HG03442 (cell line): ENCODE data around the gene PAQR7.

Experiments
- ATAC-seq: cut with Tn5 transposase; IDR thresholded peaks from one replicate; pipeline ENCODE4 v1.9.1; 2021; ENCODE audit warnings: mild to moderate bottlenecking, moderate library complexity; ENCODE audit not compliant: unreplicated experiment

PAQR7 gene, protein sequence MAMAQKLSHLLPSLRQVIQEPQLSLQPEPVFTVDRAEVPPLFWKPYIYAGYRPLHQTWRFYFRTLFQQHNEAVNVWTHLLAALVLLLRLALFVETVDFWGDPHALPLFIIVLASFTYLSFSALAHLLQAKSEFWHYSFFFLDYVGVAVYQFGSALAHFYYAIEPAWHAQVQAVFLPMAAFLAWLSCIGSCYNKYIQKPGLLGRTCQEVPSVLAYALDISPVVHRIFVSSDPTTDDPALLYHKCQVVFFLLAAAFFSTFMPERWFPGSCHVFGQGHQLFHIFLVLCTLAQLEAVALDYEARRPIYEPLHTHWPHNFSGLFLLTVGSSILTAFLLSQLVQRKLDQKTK

DNA sequence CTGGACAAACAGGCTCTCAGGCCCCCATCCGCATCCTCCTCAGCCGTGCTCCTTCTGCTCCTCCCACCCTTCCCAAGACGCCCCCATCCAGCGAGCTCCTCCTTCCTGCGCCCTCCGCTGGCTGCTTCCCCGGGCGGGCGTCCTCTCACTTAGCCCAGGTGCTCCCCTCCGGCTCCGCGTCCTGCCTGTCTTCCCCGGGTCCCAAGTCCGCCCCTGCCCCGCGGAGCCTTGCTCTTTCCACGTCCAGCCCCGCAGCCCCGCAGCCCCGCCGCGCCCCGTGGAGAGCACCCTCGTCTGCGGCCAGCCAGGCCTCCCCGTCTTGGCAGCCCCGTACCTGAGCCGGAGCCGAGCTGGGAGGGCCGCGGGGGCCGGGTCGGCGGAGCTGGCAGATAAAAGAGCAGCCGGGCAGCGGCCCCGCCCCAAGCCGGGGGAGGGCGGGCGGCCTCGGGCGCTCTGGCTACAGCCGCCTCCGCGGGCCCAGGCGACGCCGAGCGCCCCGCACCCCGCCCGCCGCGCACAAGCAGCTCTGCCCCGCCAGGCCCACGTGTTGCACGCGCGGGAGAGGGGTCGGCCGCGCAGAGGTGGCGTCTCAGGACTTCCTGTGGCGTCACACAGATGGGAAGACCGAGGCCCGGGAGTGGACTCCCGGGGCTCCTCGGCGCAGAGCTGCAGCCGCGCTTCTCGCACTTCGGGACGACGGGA, at the start of gene PAQR7:
TSS of gene PAQR7 (minus strand) at position 555 of the 702 bp plus-strand sequence. CDS start 11,869 bp downstream, outside the sequence.
- ATAC-seq, result peak; percentile 54

- ATAC-seq, result no peak
Observed at GRCh38 chr1:25924454-25924853, 48.9 kb upstream of the PAQR7 start.

DNA sequence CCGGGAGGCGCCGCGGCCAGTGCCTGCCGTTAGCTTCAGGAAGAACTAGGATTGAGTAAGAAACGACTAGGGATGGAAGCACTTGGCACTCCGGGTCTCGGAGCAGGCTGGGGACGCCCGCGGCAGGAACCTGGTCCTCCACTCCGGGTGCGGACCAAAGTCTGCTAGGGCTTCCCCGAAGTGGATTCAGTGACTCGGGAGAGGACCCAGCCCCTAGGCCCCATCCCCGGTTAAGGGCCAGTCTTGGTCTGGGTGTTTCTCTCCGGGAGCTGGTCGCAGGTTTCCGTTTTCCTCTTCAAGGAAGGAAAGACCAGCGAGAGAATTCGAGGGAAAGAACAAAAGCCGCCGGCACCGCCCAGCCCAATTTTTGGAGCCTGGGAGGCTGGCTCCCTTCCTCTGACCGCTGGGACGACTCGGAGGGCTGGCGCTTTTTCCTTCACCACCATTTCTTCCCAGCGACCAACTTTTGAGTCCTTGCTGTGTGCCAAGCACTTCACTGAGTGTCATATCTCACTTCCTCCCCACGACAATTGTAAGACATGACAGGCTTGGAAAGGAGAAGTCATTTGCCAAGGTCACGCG, 47.6 kb upstream of the PAQR7 start:
- no peak for ATAC-seq

DNA sequence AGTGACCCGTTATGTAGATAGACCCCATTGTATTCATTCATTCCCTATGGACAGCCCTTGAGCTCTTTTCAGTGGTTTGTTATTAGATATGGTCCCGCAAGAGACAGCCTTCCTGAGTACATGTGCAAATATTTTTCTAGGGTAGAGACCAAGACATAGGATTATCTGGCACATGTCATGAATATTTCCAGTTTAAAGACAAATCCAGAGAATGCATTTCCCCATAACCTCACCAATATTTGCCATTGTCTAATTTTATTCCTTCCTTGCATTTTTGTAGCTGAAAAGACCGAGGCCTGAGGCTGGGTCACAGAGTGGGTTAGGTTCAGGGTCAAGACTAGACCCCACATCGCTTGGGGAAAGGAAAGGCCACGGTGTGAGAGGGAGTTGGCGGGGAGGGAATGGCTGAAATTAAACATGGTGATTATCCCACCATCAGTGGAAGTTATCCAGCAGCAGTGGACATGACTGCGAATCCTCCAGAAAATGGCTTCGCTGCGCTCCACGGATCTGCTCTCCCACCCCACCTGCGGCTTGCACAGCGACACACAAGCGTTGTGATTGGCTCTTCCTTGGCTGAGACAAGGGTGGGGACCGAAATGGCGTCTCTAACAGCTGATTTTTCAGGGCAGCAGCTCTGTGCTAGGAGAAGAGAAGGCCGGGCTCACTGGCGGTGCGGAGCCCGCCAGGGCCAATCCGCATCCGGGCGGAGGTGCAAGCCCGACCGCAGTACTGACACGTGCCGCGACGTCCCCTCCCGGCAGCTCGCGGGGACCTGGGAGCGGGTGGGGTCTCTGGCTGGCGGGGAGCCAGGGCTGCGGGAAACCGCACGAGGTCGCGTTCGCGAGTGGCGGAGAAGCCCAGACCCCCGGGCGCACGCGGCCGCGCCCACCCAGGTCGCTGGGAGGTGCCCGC, 46.8 kb upstream of the PAQR7 start:
- ATAC-seq, result no peak

GRCh38 chr1:25918615-25919014, 43.1 kb upstream of the PAQR7 start:
- no peak for ATAC-seq

- ATAC-seq, result no peak
Observed at GRCh38 chr1:25917996-25918395, 42.5 kb upstream of the PAQR7 start.

GRCh38 chr1:25916460-25916859, 41.0 kb upstream of the PAQR7 start:
- ATAC-seq, result no peak

DNA sequence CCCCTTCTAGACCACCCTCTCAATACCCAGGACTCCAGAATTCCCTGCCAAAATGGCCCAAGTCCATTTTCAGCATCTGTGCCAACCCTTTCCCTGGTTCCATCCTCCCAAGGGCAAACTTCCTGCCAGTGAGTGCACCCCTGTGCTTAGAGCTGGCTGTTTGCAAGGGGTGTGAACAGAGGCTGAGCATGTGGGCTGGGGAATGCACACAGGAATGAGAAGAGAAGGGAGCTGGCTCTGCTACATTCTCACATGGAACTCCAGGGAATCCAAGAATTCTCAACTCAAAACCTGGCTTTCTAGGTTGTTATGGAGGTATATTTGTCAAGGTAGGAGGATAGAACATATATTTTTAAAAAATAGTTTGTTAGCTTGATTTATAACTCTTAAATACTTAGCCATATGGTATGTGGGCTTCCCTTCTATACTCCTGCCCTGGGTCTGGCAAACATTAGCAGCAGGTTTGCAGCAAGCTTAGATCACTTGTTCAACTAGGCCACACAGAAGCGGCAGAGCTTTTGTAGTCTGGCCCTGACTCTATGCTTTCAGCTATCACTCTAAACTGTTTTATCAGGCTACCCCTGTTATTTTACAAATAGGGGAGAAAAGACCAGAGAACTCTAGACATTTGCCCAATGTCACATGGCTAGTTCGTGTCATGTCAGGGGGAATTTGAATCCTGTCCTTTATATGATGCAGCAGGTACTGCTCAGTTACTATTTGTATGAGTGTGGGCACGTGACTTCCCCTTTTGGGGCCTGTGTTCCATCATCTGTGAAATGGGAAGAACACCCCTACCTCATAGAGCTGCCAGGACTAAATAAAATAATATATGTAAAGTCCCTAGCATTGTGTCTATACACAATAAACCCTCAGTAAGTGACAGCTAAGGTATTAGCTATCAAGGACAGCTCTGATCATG, 38.8 kb upstream of the PAQR7 start:
- ATAC-seq, result no peak

GRCh38 chr1:25913206-25913605, 37.7 kb upstream of the PAQR7 start:
- ATAC-seq, result no peak

GRCh38 chr1:25912076-25912831, 36.7 kb upstream of the PAQR7 start:
- ATAC-seq, result no peak

DNA sequence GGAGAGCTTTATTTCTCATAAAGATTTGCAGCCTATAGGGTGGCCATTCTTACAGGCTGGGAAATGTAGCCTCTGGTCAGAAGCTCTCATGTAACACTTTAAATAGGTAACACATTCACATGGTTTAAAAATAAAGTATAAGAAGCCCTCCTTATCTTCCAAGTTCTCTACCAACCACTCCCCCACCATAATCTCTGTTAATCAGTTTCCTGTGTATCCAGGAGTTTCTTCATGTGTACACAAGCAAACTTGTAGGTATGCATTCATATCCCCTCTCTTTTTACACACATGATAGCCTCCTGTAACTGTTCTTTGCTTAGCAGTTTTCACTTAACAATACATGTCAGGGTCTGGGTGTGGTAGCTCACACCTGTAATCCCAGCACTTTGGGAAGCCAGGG, 35.7 kb upstream of the PAQR7 start:
- no peak for ATAC-seq

DNA sequence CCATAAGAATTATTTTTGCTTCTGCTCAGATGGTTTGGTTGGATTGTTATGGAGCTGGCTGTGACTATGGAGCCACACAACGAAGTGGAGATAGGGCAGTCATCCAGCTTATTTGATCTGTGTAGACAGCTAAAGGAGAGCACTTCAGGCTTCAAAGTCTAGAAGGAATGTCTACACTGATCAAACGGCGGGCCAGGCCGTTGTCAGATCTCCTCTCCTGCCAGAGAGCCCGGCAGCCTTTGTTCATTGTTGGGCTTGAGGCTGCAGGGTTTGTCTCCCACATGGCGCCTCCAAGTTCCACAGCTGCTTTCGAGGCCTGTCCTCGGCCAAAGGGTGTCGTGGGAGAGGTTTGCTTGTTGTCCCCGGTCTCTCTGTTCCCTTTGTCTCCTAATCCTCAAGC, 33.5 kb upstream of the PAQR7 start:
- ATAC-seq, result no peak

DNA sequence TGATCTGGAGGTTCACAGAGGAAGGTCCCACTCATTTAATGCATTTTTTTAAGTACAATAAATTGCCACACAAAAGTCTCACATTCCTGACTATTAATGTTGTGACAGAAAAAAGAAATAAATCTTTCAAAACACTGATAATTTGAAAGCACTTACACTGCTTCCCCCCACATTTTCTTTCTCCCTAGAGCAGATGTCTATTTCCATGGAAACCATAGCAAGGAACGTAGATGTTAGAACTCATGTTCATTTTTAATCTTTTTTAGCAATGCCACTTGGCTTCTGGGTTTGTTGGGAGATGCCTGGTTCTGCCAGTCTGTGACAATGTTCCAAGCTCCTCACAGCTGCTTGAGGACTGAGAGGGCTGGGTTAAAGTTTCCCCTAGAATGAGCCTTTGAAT, 32.7 kb upstream of the PAQR7 start:
- no peak for ATAC-seq

GRCh38 chr1:25907601-25908000, 32.1 kb upstream of the PAQR7 start:
- ATAC-seq, result no peak

GRCh38 chr1:25906644-25907300, 31.3 kb upstream of the PAQR7 start:
- no peak for ATAC-seq

GRCh38 chr1:25905680-25906643, 30.5 kb upstream of the PAQR7 start, which contains the start of gene STMN1:
STMN1 (minus strand) TSS chr1:25906419; CDS start chr1:25904676, 1,743 bp downstream.
- ATAC-seq, result peak; percentile 62

DNA sequence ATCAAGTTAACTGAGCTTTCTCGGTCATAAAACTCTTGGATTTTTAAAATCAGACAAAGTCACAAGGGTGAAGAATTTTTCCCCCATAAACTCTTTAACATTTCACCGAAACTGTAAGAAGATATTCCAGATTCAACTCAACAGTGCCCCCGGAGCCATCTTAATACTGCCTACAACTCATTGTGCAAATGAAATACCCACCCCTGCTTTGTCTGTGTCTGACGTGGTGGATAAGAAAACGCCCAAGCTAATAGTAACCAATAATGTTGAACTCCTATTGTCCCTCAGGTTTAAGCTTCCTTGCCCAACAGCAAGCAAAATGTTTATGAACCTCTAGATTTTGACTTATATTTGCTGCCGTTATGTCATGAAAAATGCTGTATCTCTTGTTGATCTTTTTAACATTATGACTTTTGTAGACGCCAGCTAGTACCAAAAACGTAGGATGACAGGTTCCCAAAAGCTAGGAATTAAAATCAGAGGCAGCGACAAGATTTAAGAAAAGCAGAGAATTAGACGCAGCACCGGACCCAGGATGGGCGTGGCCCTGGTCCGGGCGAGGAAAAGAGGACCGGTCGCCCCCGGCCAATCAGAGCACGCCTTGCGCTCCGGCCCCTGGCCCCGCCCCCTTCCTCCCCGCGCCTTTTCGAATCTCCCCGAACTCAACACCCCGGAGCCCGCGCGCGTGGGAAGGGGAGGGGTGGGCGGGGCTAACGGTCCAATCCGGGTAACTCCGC, 29.6 kb upstream of the PAQR7 start:
- peak; percentile 68 for ATAC-seq
